ENCODE measurements around the gene FAM47E. TPM values are rescaled to one million over a fixed set of nuclear protein-coding genes. Genes with fewer than 3 reads are reported as not detected.
A peak's percentile ranks its signal among the peaks of the same experiment; 100 is the strongest.

FAM47E gene
- total and polyA plus RNA-seq, 7 donors: 1.7 to 6.0 (median 2.6) TPM

GRCh38 chr4:76214177-76214675, 37.3 kb upstream of the FAM47E start:
- 3 to 9% methylated on average over 10 of the region's 10 CpGs for WGBS, 2 donors
- H3K4me1 ChIP-seq: peaks cover 0 to 51% (median 45%) of the 10 kb centered on the region in 4 donors
- no peaks in the 10 kb centered on the region for H3K9me3 ChIP-seq
- DNase-seq: no peak
- H3K27me3 ChIP-seq: no peaks in the 10 kb centered on the region
- peak overlapping the region; percentile 37 to 79 (median 68) for H3K4me3 ChIP-seq
- H3K36me3 ChIP-seq: no peaks in the 10 kb centered on the region
- H3K27ac ChIP-seq: peak overlapping the region; percentile 93 to 99 (median 96)
- intact Hi-C loops (cut with DNase I): loop anchor here (5.0 to 10.0 kb wide), 3 partner anchors 38 to 861 kb away; partner anchors contain the start of genes CCNI and FAM47E
- TF ChIP-seq POLR2A (IDR thresholded peaks at IDR 0.05) (no peak), CTCF (IDR thresholded peaks at IDR 0.05) (no peak), POLR2AphosphoS5 (IDR thresholded peaks at IDR 0.05) (no peak), EP300 (IDR thresholded peaks at IDR 0.05) (no peak)

- H3K4me3 ChIP-seq: no peak overlapping the region
- H3K27me3 ChIP-seq: no peaks in the 10 kb centered on the region
- TF ChIP-seq EP300 (IDR thresholded peaks at IDR 0.05) (no peak), POLR2A (IDR thresholded peaks at IDR 0.05) (no peak), POLR2AphosphoS5 (IDR thresholded peaks at IDR 0.05) (no peak), CTCF (IDR thresholded peaks at IDR 0.05) (no peak)
- 98% methylated on average over 3 of the region's 3 CpGs for WGBS, 2 donors
- no peaks in the 10 kb centered on the region for H3K9me3 ChIP-seq
- no peaks in the 10 kb centered on the region for H3K36me3 ChIP-seq
- peaks cover 0 to 42% (median 36%) of the 10 kb centered on the region in 4 donors for H3K4me1 ChIP-seq
- intact Hi-C loops (cut with DNase I): loop anchor here (10.0 kb wide), 2 partner anchors 530 to 860 kb away; partner anchors contain the start of gene CCNI
- peak overlapping the region in 3 of 4 donors; percentile 93 to 99 (median 94) for H3K27ac ChIP-seq
- no peak for DNase-seq
These were observed 36.4 kb upstream of the FAM47E start for GRCh38 chr4:76215077-76215476.

GRCh38 chr4:76216524-76216923, 35.0 kb upstream of the FAM47E start:
- TF ChIP-seq POLR2AphosphoS5 (IDR thresholded peaks at IDR 0.05): no peak
- no peak for TF ChIP-seq EP300 (IDR thresholded peaks at IDR 0.05)
- TF ChIP-seq POLR2A (IDR thresholded peaks at IDR 0.05): no peak
- TF ChIP-seq CTCF (IDR thresholded peaks at IDR 0.05): no peak
- DNase-seq: no peak
- Histone ChIP-seq H3K4me1 (peaks cover 0 to 28% (median 22%) of the 10 kb centered on the region in 4 donors), H3K4me3 (no peak overlapping the region), H3K36me3 (no peaks in the 10 kb centered on the region), H3K27ac (no peak overlapping the region), H3K27me3 (no peaks in the 10 kb centered on the region), H3K9me3 (no peaks in the 10 kb centered on the region)
- intact Hi-C loops (cut with DNase I): loop anchor here (10.0 kb wide), 2 partner anchors 528 to 858 kb away; partner anchors contain the start of gene CCNI
- 86 to 88% methylated on average over 2 of the region's 2 CpGs for WGBS, 2 donors

- no peaks in the 10 kb centered on the region for H3K27me3 ChIP-seq
- intact Hi-C loops (cut with DNase I): loop anchor here (10.0 kb wide), 2 partner anchors 528 to 858 kb away; partner anchors contain the start of gene CCNI
- H3K4me1 ChIP-seq: peaks cover 0 to 21% (median 15%) of the 10 kb centered on the region in 4 donors
- no peaks in the 10 kb centered on the region for H3K9me3 ChIP-seq
- no peak for DNase-seq
- 79 to 90% methylated on average over 6 of the region's 6 CpGs for WGBS, 2 donors
- no peak overlapping the region for H3K27ac ChIP-seq
- no peak overlapping the region for H3K4me3 ChIP-seq
- TF ChIP-seq CTCF (IDR thresholded peaks at IDR 0.05): no peak
- no peak for TF ChIP-seq EP300 (IDR thresholded peaks at IDR 0.05)
- TF ChIP-seq POLR2A (IDR thresholded peaks at IDR 0.05): no peak
- no peak for TF ChIP-seq POLR2AphosphoS5 (IDR thresholded peaks at IDR 0.05)
- H3K36me3 ChIP-seq: no peaks in the 10 kb centered on the region
These were observed 34.3 kb upstream of the FAM47E start for GRCh38 chr4:76216975-76217814.
